ENCODE measurements around the gene HOGA1.
A peak's percentile ranks its signal among the peaks of the same experiment; 100 is the strongest.
"Not testable (repeated sequence)": the region's sequence is repeated elsewhere in the genome, so short reads cannot be mapped to it uniquely, and the experiment has no call there.

HOGA1 gene

GRCh38 chr10:97612386-97612785 is 28.2 kb downstream of the HOGA1 start:
- peak; percentile 54 for DNase-seq

- DNase-seq, result no peak
These were observed 34.1 kb downstream of the HOGA1 start for GRCh38 chr10:97618285-97618684.

- no peak for DNase-seq
These were observed 34.5 kb downstream of the HOGA1 start for GRCh38 chr10:97618733-97619132.

- no peak for DNase-seq
These were observed 39.1 kb downstream of the HOGA1 start for GRCh38 chr10:97623277-97623676.

GRCh38 chr10:97627731-97628130 is 43.5 kb downstream of the HOGA1 start:
- DNase-seq, result no peak

GRCh38 chr10:97628228-97628627 is 44.0 kb downstream of the HOGA1 start:
- no peak for DNase-seq

GRCh38 chr10:97629289-97629688 is 45.1 kb downstream of the HOGA1 start:
- no peak for DNase-seq

- DNase-seq, result no peak
These were observed 46.9 kb downstream of the HOGA1 start for GRCh38 chr10:97631098-97631497.

GRCh38 chr10:97632949-97633884 is 49.0 kb downstream of the HOGA1 start, which contains the start of gene MORN4:
TSS of gene MORN4 (minus strand) at chr10:97633500. CDS start at chr10:97619653, 13,847 bp downstream.
- peak; percentile 12 for DNase-seq

- DNase-seq, result no peak
These were observed 49.7 kb downstream of the HOGA1 start for GRCh38 chr10:97633921-97634320.

- DNase-seq, result no peak
These were observed 51.4 kb downstream of the HOGA1 start for GRCh38 chr10:97635577-97635976.

GRCh38 chr10:97639090-97639489 is 54.9 kb downstream of the HOGA1 start:
- not testable (repeated sequence) for DNase-seq

- DNase-seq, result peak; percentile 97
These were observed 56.1 kb downstream of the HOGA1 start, which contains the start of gene PI4K2A for GRCh38 chr10:97640174-97640867. TSS of gene PI4K2A (plus strand) at chr10:97640671. CDS start at chr10:97640743, 72 bp downstream.

GRCh38 chr10:97640868-97641811 is 57.0 kb downstream of the HOGA1 start:
- DNase-seq, result peak; percentile 11

GRCh38 chr10:97642471-97643159 is 58.4 kb downstream of the HOGA1 start:
- DNase-seq, result not testable (repeated sequence)

- no peak for DNase-seq
These were observed 59.3 kb downstream of the HOGA1 start for GRCh38 chr10:97643441-97643985.

- no peak for DNase-seq
These were observed 60.7 kb downstream of the HOGA1 start for GRCh38 chr10:97644936-97645335.

- no peak for DNase-seq
These were observed 63.4 kb downstream of the HOGA1 start for GRCh38 chr10:97647556-97647955.

GRCh38 chr10:97648562-97649404 is 64.6 kb downstream of the HOGA1 start:
- no peak for DNase-seq

GRCh38 chr10:97649405-97649750 is 65.2 kb downstream of the HOGA1 start:
- DNase-seq, result not testable (repeated sequence)

GRCh38 chr10:97650726-97651125 is 66.5 kb downstream of the HOGA1 start:
- no peak for DNase-seq
